Measurements from ENCODE around the gene ACER1. TPM values are rescaled to one million over a fixed set of nuclear protein-coding genes. Genes with fewer than 3 reads are reported as not detected.

Gene ACER1
- total RNA-seq, 4 donors from 2014 or later: 0.61 TPM; not detected in 3

DNA sequence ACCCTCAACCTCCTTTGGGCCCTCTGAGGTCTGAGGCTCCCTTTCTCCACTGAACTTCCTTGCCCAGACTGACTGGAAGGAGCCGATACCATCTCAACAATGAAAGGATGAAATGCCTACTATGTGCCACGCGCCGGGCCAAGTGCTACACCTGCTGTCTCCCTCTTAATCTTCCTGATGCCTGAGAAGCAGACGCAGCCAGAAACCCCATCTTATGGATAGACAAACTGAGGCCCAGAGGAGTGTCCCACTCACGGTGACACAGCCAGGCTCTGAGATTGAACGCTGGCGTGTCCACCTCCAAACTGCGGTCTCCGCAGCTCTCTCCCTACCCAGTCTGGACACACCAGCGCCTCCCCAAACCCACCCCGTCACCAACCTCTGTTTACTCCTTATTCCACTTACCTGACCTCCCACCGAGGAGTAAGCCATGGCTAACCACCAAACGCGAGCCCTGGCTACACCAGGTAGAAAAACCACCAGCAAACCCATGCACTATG, 74.5 kb downstream of the ACER1 start:
- Histone ChIP-seq H3K4me3 (no peak overlapping the region), H3K27me3 (no peaks in the 10 kb centered on the region), H3K9me3 (no peaks in the 10 kb centered on the region), H3K27ac (no peak overlapping the region), H3K4me1 (no peaks in the 10 kb centered on the region), H3K36me3 (no peaks in the 10 kb centered on the region)
- TF ChIP-seq, protein P1, sequence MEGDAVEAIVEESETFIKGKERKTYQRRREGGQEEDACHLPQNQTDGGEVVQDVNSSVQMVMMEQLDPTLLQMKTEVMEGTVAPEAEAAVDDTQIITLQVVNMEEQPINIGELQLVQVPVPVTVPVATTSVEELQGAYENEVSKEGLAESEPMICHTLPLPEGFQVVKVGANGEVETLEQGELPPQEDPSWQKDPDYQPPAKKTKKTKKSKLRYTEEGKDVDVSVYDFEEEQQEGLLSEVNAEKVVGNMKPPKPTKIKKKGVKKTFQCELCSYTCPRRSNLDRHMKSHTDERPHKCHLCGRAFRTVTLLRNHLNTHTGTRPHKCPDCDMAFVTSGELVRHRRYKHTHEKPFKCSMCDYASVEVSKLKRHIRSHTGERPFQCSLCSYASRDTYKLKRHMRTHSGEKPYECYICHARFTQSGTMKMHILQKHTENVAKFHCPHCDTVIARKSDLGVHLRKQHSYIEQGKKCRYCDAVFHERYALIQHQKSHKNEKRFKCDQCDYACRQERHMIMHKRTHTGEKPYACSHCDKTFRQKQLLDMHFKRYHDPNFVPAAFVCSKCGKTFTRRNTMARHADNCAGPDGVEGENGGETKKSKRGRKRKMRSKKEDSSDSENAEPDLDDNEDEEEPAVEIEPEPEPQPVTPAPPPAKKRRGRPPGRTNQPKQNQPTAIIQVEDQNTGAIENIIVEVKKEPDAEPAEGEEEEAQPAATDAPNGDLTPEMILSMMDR (IDR thresholded peaks at IDR 0.05): no peak
- TF ChIP-seq POLR2A (IDR thresholded peaks at IDR 0.05): no peak
- DNase-seq: no peak
- intact Hi-C loops (cut with DNase I; ENCODE audit: low total_unique reads): no loop called here

Other genes with a start within 250 kb of the ACER1 start
- 10 to 100 TPM; 10.5 to 77.9 (median 22.8) TPM for gene RFX2, start 223.1 kb downstream of the ACER1 start, total RNA-seq
- not detected for gene ACSBG2, start 197.9 kb downstream of the ACER1 start, total RNA-seq
- 100 to 1,000 TPM in 1 of 4 donors, 10 to 100 TPM in 2, 1 to 10 TPM in 1; 5.9 to 103 (median 13.3) TPM for gene MLLT1, start 53.6 kb downstream of the ACER1 start, total RNA-seq
- 10 to 100 TPM; 23.9 to 99.7 (median 52.1) TPM for gene CLPP, start 27.9 kb upstream of the ACER1 start, total RNA-seq
- gene ALKBH7, start 39.2 kb upstream of the ACER1 start, total RNA-seq: 10 to 100 TPM; 17.4 to 84.8 (median 42.7) TPM
- gene PSPN, start 42.3 kb upstream of the ACER1 start, total RNA-seq: 1 to 10 TPM in 2 of 4 donors, under 1 TPM in 1, not detected in 1; 0.26 to 2.2 (median 1.8) TPM
- gene GTF2F1, start 59.6 kb upstream of the ACER1 start, total RNA-seq: 10 to 100 TPM; 38.2 to 82.2 (median 61.8) TPM
- gene KHSRP, start 91.2 kb upstream of the ACER1 start, total RNA-seq: 100 to 1,000 TPM in 2 of 4 donors, 10 to 100 TPM in 2; 23.5 to 259 (median 66.5) TPM
- under 1 TPM in 1 of 4 donors, not detected in 3; 0.52 TPM for gene SLC25A41, start 100.2 kb upstream of the ACER1 start, total RNA-seq
- 10 to 100 TPM; 13.8 to 69.1 (median 36.5) TPM for gene SLC25A23, start 126.2 kb upstream of the ACER1 start, total RNA-seq
- 10 to 100 TPM in 1 of 4 donors, not detected in 3; 10.2 TPM for gene CRB3, start 130.7 kb upstream of the ACER1 start, total RNA-seq
- 1 to 10 TPM in 2 of 4 donors, not detected in 2; 1.4 to 2.1 TPM for gene DENND1C, start 148.2 kb upstream of the ACER1 start, total RNA-seq
- 1 to 10 TPM in 2 of 4 donors, not detected in 2; 2.3 to 4.4 TPM for gene TUBB4A, start 168.7 kb upstream of the ACER1 start, total RNA-seq
- under 1 TPM in 1 of 4 donors, not detected in 3; 0.28 TPM for gene TNFSF9, start 197.4 kb upstream of the ACER1 start, total RNA-seq

Measured in uterus (tissue), 4 donors.